MCF 10A (cell line): Measurements from ENCODE around the gene AHCYL2. TPM values are rescaled to one million over a fixed set of nuclear protein-coding genes. Genes with fewer than 3 reads are reported as not detected.

Experiments
- BruUV-seq: library from RNA; stranded (reverse); fragments of 400-500 nt; replicated peaks from 2 replicates; lab custom pipeline; 2021; lab: Mats Ljungman, UMichigan
- CTCF ChIA-PET: fragments of 300-600 bp; sonication (Branson Sonifier 250); formaldehyde crosslinking; extraction: SDS; loops from one replicate; lab custom pipeline; 2021; ENCODE audit warnings: antibody characterized with exemption, inconsistent platforms; lab: Yijun Ruan, JAX
- POLR2A ChIA-PET: fragments of 300-600, 350-650 bp; sonication (Branson Sonifier 250); formaldehyde crosslinking; extraction: SDS; loops from one replicate; lab custom pipeline; 2020; ENCODE audit warnings: antibody characterized with exemption, inconsistent platforms; lab: Yijun Ruan, JAX
- DNase-seq: peaks from one replicate; pipeline ENCODE4 v3.0.0-alpha.2; 2018; ENCODE audit not compliant: unreplicated experiment
- H3K27ac Mint-ChIP-seq: one replicate; pipeline ENCODE4 v1.8.0; 2022; ENCODE audit warnings: mild to moderate bottlenecking, low read depth, mixed read lengths; ENCODE audit not compliant: unreplicated experiment
- H3K27me3 Mint-ChIP-seq: one replicate; pipeline ENCODE4 v1.8.0; 2022; ENCODE audit warnings: mixed read lengths; ENCODE audit not compliant: insufficient read depth, unreplicated experiment
- H3K36me3 Mint-ChIP-seq: one replicate; pipeline ENCODE4 v1.8.0; 2022; ENCODE audit warnings: mild to moderate bottlenecking, moderate library complexity, mixed read lengths; ENCODE audit not compliant: insufficient read depth, unreplicated experiment
- H3K4me1 Mint-ChIP-seq: one replicate; pipeline ENCODE4 v1.8.0; 2022; ENCODE audit warnings: mixed read lengths; ENCODE audit not compliant: insufficient read depth, unreplicated experiment
- H3K4me3 Mint-ChIP-seq: one replicate; pipeline ENCODE4 v1.8.0; 2022; ENCODE audit warnings: mild to moderate bottlenecking, moderate library complexity, mixed read lengths; ENCODE audit not compliant: unreplicated experiment
- H3K9me3 Mint-ChIP-seq: one replicate; pipeline ENCODE4 v1.8.0; 2022; ENCODE audit warnings: mixed read lengths; ENCODE audit not compliant: unreplicated experiment
- CTCF ChIP-seq: fragments of 200-600 bp; IDR thresholded peaks from one replicate; pipeline ENCODE4 v1.8.0; 2022; ENCODE audit warnings: antibody characterized with exemption, mild to moderate bottlenecking; ENCODE audit not compliant: unreplicated experiment
- intact Hi-C: fragments of 100-400 bp; cut with micrococcal nuclease; formaldehyde crosslinking; loops from 2 replicates; pipeline ENCODE4 v1.14.1; 2022
- total RNA-seq: library from RNA; stranded (reverse); gene quantifications from 2 replicates; pipeline ENCODE4 v1.2.3, GENCODE V29; 2022

The AHCYL2 gene
- total RNA-seq, 1 experiment from 2014 or later = 12.8 TPM

DNA sequence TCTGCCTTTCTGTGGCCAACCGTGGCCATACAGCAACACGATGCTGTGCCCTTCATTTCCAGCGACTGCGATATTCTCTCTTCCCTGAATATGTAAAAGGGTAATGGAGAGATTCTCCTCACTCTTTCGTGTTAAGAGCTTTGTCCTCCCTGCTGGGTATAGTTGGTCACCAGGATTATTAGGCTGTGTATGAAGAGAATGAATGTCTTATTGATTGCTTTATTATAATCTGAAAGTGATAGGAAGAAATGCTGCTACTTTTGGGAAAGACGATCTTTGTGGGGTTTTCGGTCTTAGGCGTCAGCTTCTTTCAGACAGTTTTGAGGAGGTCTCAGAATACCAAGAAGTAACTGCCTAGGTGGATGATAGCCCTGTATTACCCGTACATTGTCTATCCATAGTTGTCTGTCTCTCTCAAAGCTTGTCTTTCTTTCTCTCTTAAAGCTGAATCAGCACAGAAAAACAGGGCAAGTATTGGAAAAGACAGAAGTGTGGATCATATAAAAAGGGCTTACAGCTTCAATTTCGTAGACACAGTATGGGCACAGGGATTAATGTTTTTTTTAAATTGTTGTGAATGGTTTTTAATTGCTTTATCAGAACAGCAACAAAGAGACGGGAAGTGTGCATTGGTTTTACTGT, 1.2 kb downstream of the AHCYL2 start:
- no peaks in the 10 kb centered on the region for H3K27me3 Mint-ChIP-seq
- POLR2A ChIA-PET = interaction anchor here (0.6 to 2.5 kb wide), 10 partner anchors 10 to 298 kb away, joined by 3 to 24 read pairs (median 4); no protein-coding TSS in a partner anchor
- intact Hi-C loops = no loop called here

DNA sequence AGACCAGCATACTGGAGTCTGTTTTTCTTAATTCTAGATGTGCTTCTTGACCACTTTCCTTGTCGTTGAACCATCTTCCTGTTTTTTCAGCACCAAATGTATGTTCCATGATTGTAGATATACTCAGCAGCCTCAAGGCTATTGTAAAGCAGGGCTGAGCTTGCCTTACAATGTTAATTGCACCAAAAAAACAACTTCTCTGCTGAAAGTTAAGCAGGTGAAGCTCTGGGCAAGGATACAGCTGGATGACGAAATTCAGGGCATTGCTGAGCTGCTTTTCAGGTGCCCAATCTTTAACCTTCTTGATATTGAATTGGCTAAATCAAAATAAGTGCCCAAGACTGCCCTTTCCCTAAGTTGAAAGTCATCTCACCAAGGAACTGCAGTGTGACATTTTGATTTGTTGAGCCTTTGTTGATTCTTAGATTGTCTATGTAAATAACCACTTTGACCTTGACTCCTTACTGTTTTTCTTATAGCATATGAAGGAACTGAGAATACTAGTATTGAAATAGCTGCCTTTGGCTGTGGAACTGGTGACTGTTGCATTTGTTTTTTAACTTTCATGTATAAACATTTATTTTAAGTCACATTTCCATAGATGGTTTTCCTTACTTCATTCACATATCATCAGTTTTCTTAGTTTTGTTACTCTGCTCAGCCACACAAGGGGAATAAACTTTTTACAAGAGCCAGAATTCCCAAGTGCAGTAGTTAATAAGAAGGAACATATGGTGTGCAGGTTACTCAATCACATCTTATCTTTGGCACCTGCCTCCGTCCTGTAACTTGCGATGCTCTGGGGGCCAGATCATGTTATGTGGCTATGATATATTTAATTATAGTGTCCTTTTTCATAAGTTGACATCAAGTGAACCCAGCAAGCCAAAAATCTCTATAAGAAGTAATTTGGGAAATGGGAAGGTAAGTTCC, 3.1 kb downstream of the AHCYL2 start:
- POLR2A ChIA-PET = interaction anchor here (0.6 to 1.9 kb wide), 6 partner anchors 9 to 324 kb away, joined by 3 to 9 read pairs (median 4); no protein-coding TSS in a partner anchor
- H3K36me3 Mint-ChIP-seq = no peaks in the 10 kb centered on the region
- no peak overlapping the region for H3K27ac Mint-ChIP-seq
- DNase-seq = no peak
- H3K27me3 Mint-ChIP-seq = no peaks in the 10 kb centered on the region
- H3K4me1 Mint-ChIP-seq = peaks cover 11% of the 10 kb centered on the region
- intact Hi-C loops = no loop called here
- no peak for TF ChIP-seq CTCF
- no TSS peak for BruUV-seq
- no peaks in the 10 kb centered on the region for H3K9me3 Mint-ChIP-seq
- CTCF ChIA-PET = interaction anchor here (0.6 to 2.4 kb wide), 10 partner anchors 9 to 441 kb away, joined by 3 to 22 read pairs (median 4); no protein-coding TSS in a partner anchor
- H3K4me3 Mint-ChIP-seq = no peak overlapping the region

More for the DNA sequence above, 1.2 kb downstream of the AHCYL2 start:
- H3K36me3 Mint-ChIP-seq = no peaks in the 10 kb centered on the region
- peak overlapping the region; percentile 94 for H3K4me3 Mint-ChIP-seq
- peak overlapping the region; percentile 100 for H3K27ac Mint-ChIP-seq
- no peak for TF ChIP-seq CTCF
- H3K4me1 Mint-ChIP-seq = peaks cover 11% of the 10 kb centered on the region
- CTCF ChIA-PET = interaction anchor here (0.6 to 2.4 kb wide), 8 partner anchors 21 to 800 kb away, joined by 3 to 22 read pairs (median 3); no protein-coding TSS in a partner anchor
- TSS peak; percentile 46 for BruUV-seq
- no peaks in the 10 kb centered on the region for H3K9me3 Mint-ChIP-seq
- no peak for DNase-seq

GRCh38 chr7:129228633-129229032, 3.8 kb downstream of the AHCYL2 start:
- TF ChIP-seq CTCF = no peak
- BruUV-seq = no TSS peak
- Mint-ChIP-seq H3K4me3 (no peak overlapping the region), H3K9me3 (no peaks in the 10 kb centered on the region), H3K4me1 (peaks cover 11% of the 10 kb centered on the region), H3K27me3 (no peaks in the 10 kb centered on the region), H3K36me3 (no peaks in the 10 kb centered on the region), H3K27ac (no peak overlapping the region)
- no peak for DNase-seq
- intact Hi-C loops = no loop called here
- ChIA-PET POLR2A (interaction anchor here (0.6 to 1.9 kb wide), 4 partner anchors 9 to 79 kb away, joined by 3 to 9 read pairs (median 6); no protein-coding TSS in a partner anchor), CTCF (interaction anchor here (0.6 to 2.0 kb wide), 5 partner anchors 10 to 442 kb away, joined by 3 to 10 read pairs (median 3); no protein-coding TSS in a partner anchor)
